HEK293 (cell line): Measurements from ENCODE around the gene FOXRED2.

Experiments used
- BCL11A ChIP-seq: fragments of 450-650 bp; formaldehyde crosslinking; IDR thresholded peaks from 2 replicates; pipeline ENCODE4 v1.5.1; 2016; ENCODE audit warnings: low read depth, missing biosample characterization, missing genetic modification characterization
- INSM2 ChIP-seq: fragments of 450-650 bp; formaldehyde crosslinking; IDR thresholded peaks from 2 replicates; pipeline ENCODE4 v1.5.1; 2016; ENCODE audit warnings: missing biosample characterization, missing genetic modification characterization
- REPIN1 ChIP-seq: fragments of 450-650 bp; formaldehyde crosslinking; IDR thresholded peaks from 2 replicates; pipeline ENCODE4 v1.5.1; 2017; ENCODE audit warnings: missing biosample characterization, missing genetic modification characterization, low read depth
- SP2 ChIP-seq: fragments of 450-650 bp; formaldehyde crosslinking; IDR thresholded peaks from 2 replicates; pipeline ENCODE4 v1.5.1; 2016; ENCODE audit warnings: missing biosample characterization, missing genetic modification characterization
- TCF7L2 ChIP-seq: IDR thresholded peaks from 2 replicates; pipeline ENCODE4 v1.6.1; 2011; ENCODE audit warnings: low read depth, mild to moderate bottlenecking, inconsistent platforms, low read length, moderate library complexity, borderline replicate concordance
- ZBTB21 ChIP-seq: fragments of 450-650 bp; formaldehyde crosslinking; IDR thresholded peaks from 2 replicates; pipeline ENCODE4 v1.5.1; 2017; ENCODE audit warnings: missing biosample characterization, missing genetic modification characterization
- ZBTB8A ChIP-seq: fragments of 450-650 bp; formaldehyde crosslinking; IDR thresholded peaks from 2 replicates; pipeline ENCODE4 v1.5.1; 2016; ENCODE audit warnings: missing biosample characterization, missing genetic modification characterization
- ZEB2 ChIP-seq: fragments of 450-650 bp; formaldehyde crosslinking; IDR thresholded peaks from 2 replicates; pipeline ENCODE4 v1.5.1; 2016; ENCODE audit warnings: missing biosample characterization, missing genetic modification characterization
- ZNF214 ChIP-seq: fragments of 450-650 bp; formaldehyde crosslinking; IDR thresholded peaks from 2 replicates; pipeline ENCODE4 v1.5.1; 2017; ENCODE audit warnings: missing biosample characterization, mild to moderate bottlenecking, missing genetic modification characterization, borderline replicate concordance
- ZNF23 ChIP-seq: fragments of 450-650 bp; formaldehyde crosslinking; IDR thresholded peaks from 2 replicates; pipeline ENCODE4 v1.5.1; 2016; ENCODE audit warnings: missing biosample characterization, missing genetic modification characterization, borderline replicate concordance
- ZNF266 ChIP-seq: fragments of 450-650 bp; formaldehyde crosslinking; IDR thresholded peaks from 2 replicates; pipeline ENCODE4 v1.5.1; 2016; ENCODE audit warnings: missing biosample characterization, missing genetic modification characterization, low read depth
- ZNF311 ChIP-seq: fragments of 450-650 bp; formaldehyde crosslinking; IDR thresholded peaks from 2 replicates; pipeline ENCODE4 v1.5.1; 2017; ENCODE audit warnings: missing biosample characterization, missing genetic modification characterization, borderline replicate concordance
- ZNF350 ChIP-seq: fragments of 450-650 bp; formaldehyde crosslinking; IDR thresholded peaks from 2 replicates; pipeline ENCODE4 v1.5.0; 2017; ENCODE audit warnings: missing biosample characterization, mild to moderate bottlenecking, missing genetic modification characterization
- ZNF521 ChIP-seq: fragments of 450-650 bp; formaldehyde crosslinking; IDR thresholded peaks from 2 replicates; pipeline ENCODE4 v1.5.1; 2017; ENCODE audit warnings: missing biosample characterization, mild to moderate bottlenecking, missing genetic modification characterization
- ZNF548 ChIP-seq: fragments of 450-650 bp; formaldehyde crosslinking; IDR thresholded peaks from 2 replicates; pipeline ENCODE4 v1.5.1; 2016; ENCODE audit warnings: missing biosample characterization, missing genetic modification characterization
- ZNF629 ChIP-seq: fragments of 450-650 bp; formaldehyde crosslinking; IDR thresholded peaks from 2 replicates; pipeline ENCODE4 v1.5.1; 2017; ENCODE audit warnings: missing biosample characterization, missing genetic modification characterization
- ZNF654 ChIP-seq: fragments of 450-650 bp; formaldehyde crosslinking; IDR thresholded peaks from 2 replicates; pipeline ENCODE4 v1.5.1; 2016; ENCODE audit warnings: low read depth, missing biosample characterization, missing genetic modification characterization
- ZNF692 ChIP-seq: fragments of 450-650 bp; formaldehyde crosslinking; IDR thresholded peaks from 2 replicates; pipeline ENCODE4 v1.5.1; 2016; ENCODE audit warnings: missing biosample characterization, missing genetic modification characterization
- ZNF701 ChIP-seq: fragments of 450-650 bp; formaldehyde crosslinking; IDR thresholded peaks from 2 replicates; pipeline ENCODE4 v1.5.1; 2016; ENCODE audit warnings: missing biosample characterization, missing genetic modification characterization
- ZNF785 ChIP-seq: fragments of 450-650 bp; formaldehyde crosslinking; IDR thresholded peaks from 2 replicates; pipeline ENCODE4 v1.5.1; 2016; ENCODE audit warnings: missing biosample characterization, missing genetic modification characterization
- ZNF837 ChIP-seq: fragments of 450-650 bp; formaldehyde crosslinking; IDR thresholded peaks from 2 replicates; pipeline ENCODE4 v1.5.1; 2016; ENCODE audit warnings: missing biosample characterization, missing genetic modification characterization
- ZSCAN18 ChIP-seq: fragments of 450-650 bp; formaldehyde crosslinking; IDR thresholded peaks from 2 replicates; pipeline ENCODE4 v1.5.1; 2016; ENCODE audit warnings: missing biosample characterization, missing genetic modification characterization
- ZSCAN23 ChIP-seq: fragments of 450-650 bp; formaldehyde crosslinking; IDR thresholded peaks from 2 replicates; pipeline ENCODE4 v1.5.1; 2016; ENCODE audit warnings: missing biosample characterization, missing genetic modification characterization
- ZSCAN30 ChIP-seq: fragments of 450-650 bp; IDR thresholded peaks from 2 replicates; pipeline ENCODE4 v1.5.1; 2018; ENCODE audit warnings: missing biosample characterization, mild to moderate bottlenecking, missing genetic modification characterization, moderate library complexity
- ZSCAN5A ChIP-seq: fragments of 450-650 bp; formaldehyde crosslinking; IDR thresholded peaks from 2 replicates; pipeline ENCODE4 v1.5.1; 2016; ENCODE audit warnings: missing biosample characterization, missing genetic modification characterization
- ZXDB ChIP-seq: fragments of 450-650 bp; formaldehyde crosslinking; IDR thresholded peaks from 2 replicates; pipeline ENCODE4 v1.5.1; 2016; ENCODE audit warnings: missing biosample characterization, missing genetic modification characterization
- TF ChIP-seq, protein P1 (sequence below): fragments of 450-650 bp; formaldehyde crosslinking; IDR thresholded peaks from 2 replicates; pipeline ENCODE4 v1.5.1; 2016; ENCODE audit warnings: missing biosample characterization, missing genetic modification characterization
- TF ChIP-seq, protein P2 (sequence below): fragments of 450-650 bp; formaldehyde crosslinking; IDR thresholded peaks from 2 replicates; pipeline ENCODE4 v1.5.1; 2016; ENCODE audit warnings: missing biosample characterization, missing genetic modification characterization
- TF ChIP-seq, protein P3 (sequence below): fragments of 450-650 bp; formaldehyde crosslinking; IDR thresholded peaks from 2 replicates; pipeline ENCODE4 v1.5.1; 2016; ENCODE audit warnings: missing biosample characterization, missing genetic modification characterization

The FOXRED2 gene

GRCh38 chr22:36454916-36455570 lies 51.8 kb downstream of the FOXRED2 start (continued):
- TF ChIP-seq, protein P1, sequence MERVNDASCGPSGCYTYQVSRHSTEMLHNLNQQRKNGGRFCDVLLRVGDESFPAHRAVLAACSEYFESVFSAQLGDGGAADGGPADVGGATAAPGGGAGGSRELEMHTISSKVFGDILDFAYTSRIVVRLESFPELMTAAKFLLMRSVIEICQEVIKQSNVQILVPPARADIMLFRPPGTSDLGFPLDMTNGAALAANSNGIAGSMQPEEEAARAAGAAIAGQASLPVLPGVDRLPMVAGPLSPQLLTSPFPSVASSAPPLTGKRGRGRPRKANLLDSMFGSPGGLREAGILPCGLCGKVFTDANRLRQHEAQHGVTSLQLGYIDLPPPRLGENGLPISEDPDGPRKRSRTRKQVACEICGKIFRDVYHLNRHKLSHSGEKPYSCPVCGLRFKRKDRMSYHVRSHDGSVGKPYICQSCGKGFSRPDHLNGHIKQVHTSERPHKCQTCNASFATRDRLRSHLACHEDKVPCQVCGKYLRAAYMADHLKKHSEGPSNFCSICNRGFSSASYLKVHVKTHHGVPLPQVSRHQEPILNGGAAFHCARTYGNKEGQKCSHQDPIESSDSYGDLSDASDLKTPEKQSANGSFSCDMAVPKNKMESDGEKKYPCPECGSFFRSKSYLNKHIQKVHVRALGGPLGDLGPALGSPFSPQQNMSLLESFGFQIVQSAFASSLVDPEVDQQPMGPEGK (tag by site-specific recombination), result peak; percentile 92
- TF ChIP-seq ZNF214 (no peak), ZEB2 (peak; percentile 88), ZSCAN30 (tag by site-specific recombination) (no peak), ZBTB21 (no peak), ZSCAN23 (tag by site-specific recombination) (no peak), ZNF654 (no peak), ZNF311 (no peak), ZNF692 (tag by site-specific recombination) (peak; percentile 12; the same call in 1 of the 2 replicates), ZBTB8A (peak; percentile 98), ZNF548 (no peak), ZSCAN18 (tag by site-specific recombination) (no peak), TCF7L2 (peak; percentile 73; the same call in 1 of the 2 replicates), BCL11A (tag by site-specific recombination) (no peak; the same call in 1 of the 2 replicates), REPIN1 (tag by site-specific recombination) (no peak), ZNF350 (tag by site-specific recombination) (no peak), ZNF629 (tag by site-specific recombination) (peak; percentile 79), SP2 (tag by site-specific recombination) (peak; percentile 74), ZSCAN5A (no peak), ZXDB (tag by site-specific recombination) (peak; percentile 90), ZNF266 (tag by site-specific recombination) (no peak), ZNF701 (tag by site-specific recombination) (no peak), ZNF837 (tag by site-specific recombination) (no peak), INSM2 (0 out of 2 replicates have a peak, but pooled peaks have one; percentile 20), ZNF23 (tag by site-specific recombination) (no peak), ZNF785 (tag by site-specific recombination) (no peak), ZNF521 (tag by site-specific recombination) (no peak)
- TF ChIP-seq, protein P2, sequence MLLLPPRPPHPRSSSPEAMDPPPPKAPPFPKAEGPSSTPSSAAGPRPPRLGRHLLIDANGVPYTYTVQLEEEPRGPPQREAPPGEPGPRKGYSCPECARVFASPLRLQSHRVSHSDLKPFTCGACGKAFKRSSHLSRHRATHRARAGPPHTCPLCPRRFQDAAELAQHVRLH (tag by site-specific recombination), result peak; percentile 50; the same call in 1 of the 2 replicates
- TF ChIP-seq, protein P3, sequence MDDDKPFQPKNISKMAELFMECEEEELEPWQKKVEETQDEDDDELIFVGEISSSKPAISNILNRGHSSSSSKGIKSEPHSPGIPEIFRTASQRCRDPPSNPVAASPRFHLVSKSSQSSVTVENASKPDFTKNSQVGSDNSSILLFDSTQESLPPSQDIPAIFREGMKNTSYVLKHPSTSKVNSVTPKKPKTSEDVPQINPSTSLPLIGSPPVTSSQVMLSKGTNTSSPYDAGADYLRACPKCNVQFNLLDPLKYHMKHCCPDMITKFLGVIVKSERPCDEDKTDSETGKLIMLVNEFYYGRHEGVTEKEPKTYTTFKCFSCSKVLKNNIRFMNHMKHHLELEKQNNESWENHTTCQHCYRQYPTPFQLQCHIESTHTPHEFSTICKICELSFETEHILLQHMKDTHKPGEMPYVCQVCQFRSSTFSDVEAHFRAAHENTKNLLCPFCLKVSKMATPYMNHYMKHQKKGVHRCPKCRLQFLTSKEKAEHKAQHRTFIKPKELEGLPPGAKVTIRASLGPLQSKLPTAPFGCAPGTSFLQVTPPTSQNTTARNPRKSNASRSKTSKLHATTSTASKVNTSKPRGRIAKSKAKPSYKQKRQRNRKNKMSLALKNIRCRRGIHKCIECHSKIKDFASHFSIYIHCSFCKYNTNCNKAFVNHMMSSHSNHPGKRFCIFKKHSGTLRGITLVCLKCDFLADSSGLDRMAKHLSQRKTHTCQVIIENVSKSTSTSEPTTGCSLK (tag by site-specific recombination), result no peak
